Keratinocyte (primary cell): ENCODE results near the gene BNC2. TPM values are rescaled to one million over a fixed set of nuclear protein-coding genes. Genes with fewer than 3 reads are reported as not detected.

Experiments used
- DNase-seq: peaks from one replicate; pipeline ENCODE4 v3.0.0-alpha.2; 2011; ENCODE audit warnings: low read depth, missing footprints, low spot score
- FAIRE-seq: peaks from 2 replicates; lab custom pipeline; 2011; peaks lifted over from hg19 to GRCh38; lab: Jason Lieb, UNC
- H2AFZ ChIP-seq: 2 replicates; pipeline ENCODE4 v1.6.0; 2012; ENCODE audit warnings: low read length, control low read depth, inconsistent platforms; ENCODE audit not compliant: control insufficient read depth
- H3K27ac ChIP-seq: 2 replicates; pipeline ENCODE4 v1.5.1; 2011; ENCODE audit warnings: low read length; ENCODE audit not compliant: control insufficient read depth, insufficient read depth
- H3K27me3 ChIP-seq: 3 replicates; pipeline ENCODE4 v1.6.0; 2011; ENCODE audit warnings: low read length; ENCODE audit not compliant: control insufficient read depth, insufficient read depth; ENCODE audit errors: extremely low read depth
- H3K36me3 ChIP-seq, 2 experiments: 2 replicates in 1 of 2; 3 replicates in 1 of 2; pipeline ENCODE4 v1.5.1; 2011; ENCODE audit warnings: low read length in 2 of 2, mild to moderate bottlenecking in 1 of 2; ENCODE audit not compliant: control insufficient read depth in 2 of 2, insufficient read depth in 2 of 2; ENCODE audit errors: extremely low read depth in 1 of 2
- H3K4me1 ChIP-seq: 3 replicates; pipeline ENCODE4 v1.5.1; 2011; ENCODE audit warnings: low read length; ENCODE audit not compliant: control insufficient read depth, insufficient read depth; ENCODE audit errors: extremely low read depth
- H3K4me2 ChIP-seq: 3 replicates; pipeline ENCODE4 v1.6.0; 2011; ENCODE audit warnings: low read depth, low read length; ENCODE audit not compliant: control insufficient read depth, insufficient read depth; ENCODE audit errors: extremely low read depth
- H3K4me3 ChIP-seq, 3 experiments: fragments of 200-600 bp in 1 of 3; sonication (generic) in 1 of 3; 2 replicates in 2 of 3; 3 replicates in 1 of 3; pipeline ENCODE4 v1.5.1; 2011 to 2016; ENCODE audit warnings: low read length in 3 of 3, mild to moderate bottlenecking in 3 of 3, control low read depth in 2 of 3, inconsistent platforms in 1 of 3, low read depth in 1 of 3, mixed read lengths in 1 of 3, mixed run types in 1 of 3, moderate library complexity in 1 of 3; ENCODE audit not compliant: control insufficient read depth in 2 of 3, insufficient read depth in 2 of 3; ENCODE audit errors: extremely low read depth in 1 of 3
- H3K79me2 ChIP-seq: 2 replicates; pipeline ENCODE4 v1.6.0; 2012; ENCODE audit warnings: low read length; ENCODE audit not compliant: control insufficient read depth, insufficient read depth
- H3K9ac ChIP-seq: 3 replicates; pipeline ENCODE4 v1.6.0; 2011; ENCODE audit warnings: low read length; ENCODE audit not compliant: control insufficient read depth, insufficient read depth; ENCODE audit errors: extremely low read depth
- H3K9me1 ChIP-seq: 3 replicates; pipeline ENCODE4 v1.6.0; 2011; ENCODE audit warnings: low read length; ENCODE audit not compliant: control insufficient read depth, insufficient read depth; ENCODE audit errors: extremely low read depth
- H3K9me3 ChIP-seq: 2 replicates; pipeline ENCODE4 v1.5.1; 2012; ENCODE audit warnings: low read depth, low read length; ENCODE audit not compliant: control insufficient read depth
- H4K20me1 ChIP-seq: 3 replicates; pipeline ENCODE4 v1.6.0; 2011; ENCODE audit warnings: low read length; ENCODE audit not compliant: control insufficient read depth, insufficient read depth; ENCODE audit errors: extremely low read depth
- EZH2 ChIP-seq: IDR thresholded peaks from one replicate; pipeline ENCODE4 v1.6.1; 2012; ENCODE audit warnings: inconsistent platforms, mild to moderate bottlenecking, low read length, moderate library complexity
- dilution Hi-C: fragments of 300-500 bp; cut with MboI; formaldehyde crosslinking; loops from one replicate; pipeline ENCODE4 v1.7.0; 2020; ENCODE audit warnings: low sequenced_read_pairs; ENCODE audit not compliant: extremely low pct_ligation_motif_present
- polyA plus RNA-seq, 5 experiments: library from polyadenylated mRNA; depleted of rRNA in 3 of 5; stranded (reverse) in 3 of 5; stranded (forward) in 1 of 5; unstranded in 1 of 5; fragments of >200 nt; gene quantifications; 1 replicate in 1 of 5; 2 replicates in 3 of 5; 3 replicates in 1 of 5; pipeline versions ENCODE4 v1.2.1 to v1.2.3, GENCODE V29; 2011 to 2012; ENCODE audit warnings: missing spikeins in 2 of 5, low read depth in 1 of 5, low replicate concordance in 1 of 5
- TF ChIP-seq, protein P1 (sequence below), 3 experiments: IDR thresholded peaks in 1 of 3; conservative IDR thresholded peaks in 1 of 3; optimal IDR thresholded peaks in 1 of 3; 2 replicates in 2 of 3; 3 replicates in 1 of 3; pipeline versions ENCODE3 to v1.5.1; 2011; ENCODE audit warnings: low read length in 3 of 3, mild to moderate bottlenecking in 3 of 3, moderate library complexity in 2 of 3, control low read depth in 1 of 3, inconsistent platforms in 1 of 3; ENCODE audit not compliant: insufficient read depth in 2 of 3; ENCODE audit errors: extremely low read depth in 1 of 3

BNC2 gene
- polyA plus RNA-seq, 1 donor (not counting 4 experiments of a cell fraction or from before 2014, with no cell fraction given), result 1.1 TPM

DNA sequence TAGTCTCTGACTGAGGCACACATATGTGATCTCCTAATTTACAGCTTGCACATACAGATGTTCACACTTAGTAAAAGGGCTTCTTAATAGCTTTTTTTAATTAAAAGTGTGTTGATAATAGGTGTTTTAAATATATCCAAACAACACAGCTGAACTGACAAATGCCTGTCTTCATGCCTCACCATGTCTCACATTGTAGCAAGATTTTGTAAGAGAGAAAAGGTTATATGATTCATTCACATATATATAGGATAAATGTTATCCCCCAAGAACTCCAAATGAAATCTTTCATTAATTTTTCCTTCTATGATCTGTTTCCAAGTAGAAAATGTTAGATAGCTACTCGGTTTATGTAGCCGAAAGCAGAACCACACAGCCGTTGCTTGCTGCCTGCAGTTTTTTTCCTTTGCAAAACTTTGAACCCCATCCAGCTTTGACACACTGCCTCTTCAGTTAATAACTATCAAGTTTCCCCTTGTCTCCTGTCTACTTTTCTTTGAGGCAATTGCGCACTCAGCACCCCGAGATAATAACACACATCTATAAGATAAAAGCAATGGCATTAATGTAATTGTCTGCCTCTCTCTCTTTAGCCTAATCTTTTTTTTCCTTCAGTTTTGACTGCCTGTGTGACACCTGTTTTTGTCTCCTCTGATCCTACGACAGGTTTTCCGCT lies 299.2 kb downstream of the BNC2 start:
- FAIRE-seq (no peak), DNase-seq (no peak)
- no peaks in the 10 kb centered on the region for H4K20me1 ChIP-seq
- H3K4me1 ChIP-seq, result no peaks in the 10 kb centered on the region
- no peaks in the 10 kb centered on the region for H3K9me1 ChIP-seq
- no peak overlapping the region for H3K9ac ChIP-seq
- no peak overlapping the region for H3K27ac ChIP-seq
- H2AFZ ChIP-seq, result no peak overlapping the region
- no peak overlapping the region for H3K4me2 ChIP-seq
- no peak overlapping the region for H3K4me3 ChIP-seq
- TF ChIP-seq EZH2, result no peak
- TF ChIP-seq, protein P1, sequence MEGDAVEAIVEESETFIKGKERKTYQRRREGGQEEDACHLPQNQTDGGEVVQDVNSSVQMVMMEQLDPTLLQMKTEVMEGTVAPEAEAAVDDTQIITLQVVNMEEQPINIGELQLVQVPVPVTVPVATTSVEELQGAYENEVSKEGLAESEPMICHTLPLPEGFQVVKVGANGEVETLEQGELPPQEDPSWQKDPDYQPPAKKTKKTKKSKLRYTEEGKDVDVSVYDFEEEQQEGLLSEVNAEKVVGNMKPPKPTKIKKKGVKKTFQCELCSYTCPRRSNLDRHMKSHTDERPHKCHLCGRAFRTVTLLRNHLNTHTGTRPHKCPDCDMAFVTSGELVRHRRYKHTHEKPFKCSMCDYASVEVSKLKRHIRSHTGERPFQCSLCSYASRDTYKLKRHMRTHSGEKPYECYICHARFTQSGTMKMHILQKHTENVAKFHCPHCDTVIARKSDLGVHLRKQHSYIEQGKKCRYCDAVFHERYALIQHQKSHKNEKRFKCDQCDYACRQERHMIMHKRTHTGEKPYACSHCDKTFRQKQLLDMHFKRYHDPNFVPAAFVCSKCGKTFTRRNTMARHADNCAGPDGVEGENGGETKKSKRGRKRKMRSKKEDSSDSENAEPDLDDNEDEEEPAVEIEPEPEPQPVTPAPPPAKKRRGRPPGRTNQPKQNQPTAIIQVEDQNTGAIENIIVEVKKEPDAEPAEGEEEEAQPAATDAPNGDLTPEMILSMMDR (optimal IDR thresholded peaks at IDR 0.05 in 1 of 3, IDR thresholded peaks at IDR 0.05 in 1 of 3, conservative IDR thresholded peaks at IDR 0.05 in 1 of 3; ENCODE audit: extremely low read depth in 1 of 3, insufficient read depth in 2 of 3, low read length in 3 of 3), result no peak
- no peaks in the 10 kb centered on the region for H3K36me3 ChIP-seq
- H3K9me3 ChIP-seq, result no peaks in the 10 kb centered on the region
- no peaks in the 10 kb centered on the region for H3K27me3 ChIP-seq
- no peaks in the 10 kb centered on the region for H3K79me2 ChIP-seq
- dilution Hi-C loops, result no loop called here

DNA sequence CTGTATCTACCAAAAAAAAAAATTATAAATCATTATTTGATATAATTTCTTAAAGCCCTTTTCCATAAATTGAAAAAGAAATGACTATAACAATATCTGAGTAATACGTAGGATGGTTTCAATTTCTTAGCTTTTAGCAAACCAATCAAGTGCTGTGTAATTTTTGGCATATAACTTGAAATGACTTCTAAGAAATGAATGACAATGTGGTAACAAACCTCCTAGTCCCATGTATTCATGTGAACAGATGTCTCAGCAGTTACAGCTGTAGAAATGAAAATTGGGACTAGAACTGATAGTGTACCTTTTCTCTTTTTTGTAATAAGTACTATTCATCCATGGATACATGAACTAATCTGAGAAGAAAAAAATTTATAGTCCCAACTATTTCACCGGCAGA lies 307.0 kb downstream of the BNC2 start:
- H3K27me3 ChIP-seq, result no peaks in the 10 kb centered on the region
- H3K9ac ChIP-seq, result no peak overlapping the region
- no peak overlapping the region for H3K4me2 ChIP-seq
- dilution Hi-C loops, result no loop called here
- H4K20me1 ChIP-seq, result no peaks in the 10 kb centered on the region
- TF ChIP-seq, protein P1 (optimal IDR thresholded peaks at IDR 0.05 in 1 of 3, IDR thresholded peaks at IDR 0.05 in 1 of 3, conservative IDR thresholded peaks at IDR 0.05 in 1 of 3; ENCODE audit: extremely low read depth in 1 of 3, insufficient read depth in 2 of 3, low read length in 3 of 3), result no peak
- TF ChIP-seq EZH2, result no peak
- no peak for FAIRE-seq
- no peak overlapping the region for H3K27ac ChIP-seq
- no peak for DNase-seq
- no peaks in the 10 kb centered on the region for H3K36me3 ChIP-seq
- no peaks in the 10 kb centered on the region for H3K4me1 ChIP-seq
- H3K9me3 ChIP-seq, result no peaks in the 10 kb centered on the region
- no peak overlapping the region for H3K4me3 ChIP-seq
- no peak overlapping the region for H2AFZ ChIP-seq
- no peaks in the 10 kb centered on the region for H3K9me1 ChIP-seq
- no peaks in the 10 kb centered on the region for H3K79me2 ChIP-seq
